Osteocyte (in vitro differentiated cells): Measurements from ENCODE around the gene USF2. TPM values are rescaled to one million over a fixed set of nuclear protein-coding genes. Genes with fewer than 3 reads are reported as not detected.

Experiments
- DNase-seq: peaks from one replicate; pipeline ENCODE4 v3.0.0; 2021; ENCODE audit warnings: mixed read lengths; ENCODE audit not compliant: unreplicated experiment; ENCODE audit errors: extremely low spot score
- H3K27ac Mint-ChIP-seq: one replicate; pipeline ENCODE4 v1.8.0; 2021; ENCODE audit warnings: mild to moderate bottlenecking, mixed read lengths; ENCODE audit not compliant: unreplicated experiment
- H3K27me3 Mint-ChIP-seq: one replicate; pipeline ENCODE4 v1.8.0; 2021; ENCODE audit warnings: mixed read lengths; ENCODE audit not compliant: unreplicated experiment
- H3K36me3 Mint-ChIP-seq: one replicate; pipeline ENCODE4 v1.8.0; 2021; ENCODE audit warnings: mixed read lengths; ENCODE audit not compliant: unreplicated experiment
- H3K4me1 Mint-ChIP-seq: one replicate; pipeline ENCODE4 v1.8.0; 2021; ENCODE audit warnings: mixed read lengths; ENCODE audit not compliant: unreplicated experiment
- H3K4me3 Mint-ChIP-seq: one replicate; pipeline ENCODE4 v1.8.0; 2021; ENCODE audit warnings: mild to moderate bottlenecking, moderate library complexity, mixed read lengths; ENCODE audit not compliant: unreplicated experiment
- H3K9me3 Mint-ChIP-seq: one replicate; pipeline ENCODE4 v1.8.0; 2021; ENCODE audit warnings: mixed read lengths; ENCODE audit not compliant: unreplicated experiment
- CTCF ChIP-seq: fragments of 200-600 bp; sonication (generic); IDR thresholded peaks from 2 replicates; pipeline ENCODE4 v1.5.0; 2021; ENCODE audit warnings: antibody characterized with exemption, mild to moderate bottlenecking, moderate library complexity
- total RNA-seq: library from RNA; stranded (reverse); gene quantifications from 2 replicates; pipeline ENCODE4 v1.2.1, GENCODE V29; 2021

The USF2 gene
- total RNA-seq, 1 donor from 2014 or later: 112 TPM

GRCh38 chr19:35223084-35223790, 45.5 kb upstream of the USF2 start:
- H3K4me1 Mint-ChIP-seq: peaks cover 4% of the 10 kb centered on the region
- H3K27me3 Mint-ChIP-seq: peaks cover 7% of the 10 kb centered on the region
- no peak overlapping the region for H3K4me3 Mint-ChIP-seq
- no peak overlapping the region for H3K27ac Mint-ChIP-seq
- no peak for DNase-seq
- no peak for TF ChIP-seq CTCF
- H3K9me3 Mint-ChIP-seq: no peaks in the 10 kb centered on the region
- no peaks in the 10 kb centered on the region for H3K36me3 Mint-ChIP-seq

- Mint-ChIP-seq H3K4me1 (peaks cover 4% of the 10 kb centered on the region), H3K36me3 (no peaks in the 10 kb centered on the region), H3K4me3 (no peak overlapping the region), H3K27ac (no peak overlapping the region), H3K9me3 (no peaks in the 10 kb centered on the region), H3K27me3 (peaks cover 7% of the 10 kb centered on the region)
- TF ChIP-seq CTCF: no peak
- no peak for DNase-seq
Measured at GRCh38 chr19:35223862-35224505, 44.8 kb upstream of the USF2 start.

- peak; percentile 81 for DNase-seq
- peaks cover 10% of the 10 kb centered on the region for H3K27me3 Mint-ChIP-seq
- H3K27ac Mint-ChIP-seq: no peak overlapping the region
- H3K4me1 Mint-ChIP-seq: peaks cover 4% of the 10 kb centered on the region
- H3K4me3 Mint-ChIP-seq: no peak overlapping the region
- no peaks in the 10 kb centered on the region for H3K36me3 Mint-ChIP-seq
- H3K9me3 Mint-ChIP-seq: no peaks in the 10 kb centered on the region
- no peak for TF ChIP-seq CTCF
Measured at GRCh38 chr19:35224681-35225571, 43.8 kb upstream of the USF2 start.

GRCh38 chr19:35225951-35226350, 42.8 kb upstream of the USF2 start:
- Mint-ChIP-seq H3K9me3 (no peaks in the 10 kb centered on the region), H3K4me1 (peaks cover 4% of the 10 kb centered on the region), H3K36me3 (no peaks in the 10 kb centered on the region), H3K4me3 (no peak overlapping the region), H3K27ac (no peak overlapping the region), H3K27me3 (peaks cover 10% of the 10 kb centered on the region)
- peak; percentile 48 for DNase-seq
- no peak for TF ChIP-seq CTCF

- Mint-ChIP-seq H3K9me3 (no peaks in the 10 kb centered on the region), H3K27ac (no peak overlapping the region), H3K4me3 (no peak overlapping the region), H3K27me3 (peaks cover 10% of the 10 kb centered on the region), H3K36me3 (no peaks in the 10 kb centered on the region), H3K4me1 (peaks cover 4% of the 10 kb centered on the region)
- DNase-seq: peak; percentile 34
- no peak for TF ChIP-seq CTCF
Measured at GRCh38 chr19:35226748-35227147, 42.0 kb upstream of the USF2 start.
